KMS-11 (cell line): ENCODE results near the gene CDH2.

Source experiments
- H2AFZ ChIP-seq: fragments of 200-600 bp; sonication (generic); 2 replicates; pipeline ENCODE4 v1.6.1; 2016; ENCODE audit warnings: antibody characterized with exemption, mixed run types, low read depth
- H3K27ac ChIP-seq: fragments of 200-600 bp; sonication (generic); 2 replicates; pipeline ENCODE4 v1.6.1; 2016; ENCODE audit warnings: mild to moderate bottlenecking, mixed run types
- H3K27me3 ChIP-seq: fragments of 200-600 bp; sonication (generic); 2 replicates; pipeline ENCODE4 v1.6.1; 2017; ENCODE audit warnings: mild to moderate bottlenecking, low read depth, mixed run types, moderate library complexity; ENCODE audit not compliant: insufficient read depth
- H3K36me3 ChIP-seq: fragments of 200-600 bp; sonication (generic); 2 replicates; pipeline ENCODE4 v1.6.1; 2017; ENCODE audit warnings: mild to moderate bottlenecking, mixed run types; ENCODE audit not compliant: insufficient read depth
- H3K4me1 ChIP-seq: fragments of 200-600 bp; sonication (generic); 2 replicates; pipeline ENCODE4 v1.6.1; 2016; ENCODE audit warnings: mild to moderate bottlenecking, low read depth, mixed run types; ENCODE audit not compliant: poor library complexity, severe bottlenecking
- H3K4me2 ChIP-seq: fragments of 200-600 bp; sonication (generic); 2 replicates; pipeline ENCODE4 v1.7.0; 2016; ENCODE audit warnings: mild to moderate bottlenecking, mixed run types
- H3K4me3 ChIP-seq: fragments of 200-600 bp; sonication (generic); IDR thresholded peaks from 2 replicates; pipeline ENCODE4 v1.6.1; 2017; ENCODE audit warnings: low read depth, low read length, mixed read lengths; ENCODE audit not compliant: insufficient read depth
- H3K79me2 ChIP-seq: fragments of 200-600 bp; sonication (generic); 2 replicates; pipeline ENCODE4 v1.6.1; 2016; ENCODE audit warnings: low read depth, mixed run types; ENCODE audit not compliant: insufficient read depth
- H3K9ac ChIP-seq: fragments of 200-600 bp; sonication (generic); 2 replicates; pipeline ENCODE4 v1.6.1; 2016; ENCODE audit warnings: mild to moderate bottlenecking, mixed run types
- H4K20me1 ChIP-seq: fragments of 200-600 bp; sonication (generic); 2 replicates; pipeline ENCODE4 v1.6.1; 2016; ENCODE audit warnings: mild to moderate bottlenecking, mixed run types; ENCODE audit not compliant: insufficient read depth
- CTCF ChIP-seq: fragments of 200-600 bp; sonication (generic); conservative IDR thresholded peaks from 2 replicates; pipeline ENCODE4 v1.6.1; 2017; ENCODE audit warnings: low read depth, mild to moderate bottlenecking, antibody characterized with exemption, low read length, moderate library complexity, mixed read lengths

Gene CDH2

DNA sequence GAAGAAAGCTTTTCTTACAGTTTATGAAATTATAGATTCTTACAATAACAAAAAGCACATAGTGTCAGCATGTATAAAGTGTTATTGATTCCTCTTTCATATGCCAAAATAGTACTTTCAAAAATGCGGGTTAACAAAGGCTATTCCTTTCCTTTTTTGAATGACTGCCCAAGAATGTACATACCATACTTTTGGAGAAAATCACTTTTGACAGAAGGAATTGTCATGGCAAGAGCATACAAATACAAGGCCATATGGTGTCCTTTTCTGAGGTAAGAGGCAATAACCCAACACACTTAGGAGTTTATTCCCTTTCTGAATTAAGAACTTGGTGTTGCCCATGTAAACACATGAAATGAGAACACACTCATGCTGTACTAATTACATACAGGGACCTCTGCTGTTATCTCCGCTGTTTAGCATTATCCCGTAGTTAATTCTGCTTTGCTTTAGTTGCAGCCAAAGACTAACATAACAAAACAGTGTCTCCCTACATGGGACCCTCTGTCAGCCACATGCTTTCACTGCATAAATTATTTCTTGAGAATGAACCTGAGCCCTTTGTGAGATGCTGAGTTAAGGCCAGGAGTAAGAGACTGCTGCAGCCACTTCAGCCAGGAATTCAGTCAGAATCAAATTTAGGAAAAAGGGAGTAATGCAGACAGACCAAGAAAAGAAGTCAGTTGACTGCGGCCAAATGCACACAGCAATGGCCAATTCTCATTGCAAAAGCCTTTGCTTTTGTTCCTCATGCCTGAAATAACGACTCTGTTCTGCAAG, 67.0 kb downstream of the CDH2 start:
- Histone ChIP-seq H3K9ac (no peak overlapping the region), H3K4me1 (no peaks in the 10 kb centered on the region), H3K27me3 (no peaks in the 10 kb centered on the region), H3K4me2 (no peak overlapping the region), H3K79me2 (no peaks in the 10 kb centered on the region), H3K4me3 (no peak overlapping the region), H2AFZ (no peak overlapping the region), H3K27ac (no peak overlapping the region), H3K36me3 (no peaks in the 10 kb centered on the region), H4K20me1 (no peaks in the 10 kb centered on the region)
- TF ChIP-seq CTCF, result no peak

DNA sequence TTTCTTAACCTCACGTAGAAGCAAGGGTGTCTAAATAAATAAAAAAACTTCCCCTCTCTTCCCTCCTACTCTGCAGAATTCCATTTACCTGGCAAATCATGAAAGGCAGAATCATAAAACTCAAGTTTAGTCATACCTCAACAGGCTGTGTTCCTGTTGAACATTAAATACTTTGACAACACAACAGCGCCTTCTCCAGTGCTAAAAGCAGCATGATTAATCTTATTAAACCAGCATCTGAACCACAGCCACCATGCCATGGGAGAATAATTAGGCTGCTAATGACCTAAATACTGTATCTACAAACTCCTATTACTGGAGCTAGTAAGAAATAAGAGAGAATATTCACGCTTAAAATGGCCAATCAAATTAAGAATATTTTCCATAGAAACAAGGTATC, 68.1 kb downstream of the CDH2 start:
- Histone ChIP-seq H3K36me3 (no peaks in the 10 kb centered on the region), H2AFZ (no peak overlapping the region), H3K9ac (no peak overlapping the region), H3K27me3 (no peaks in the 10 kb centered on the region), H3K4me1 (no peaks in the 10 kb centered on the region), H3K27ac (no peak overlapping the region), H3K4me3 (no peak overlapping the region), H4K20me1 (no peaks in the 10 kb centered on the region), H3K79me2 (no peaks in the 10 kb centered on the region), H3K4me2 (no peak overlapping the region)
- no peak for TF ChIP-seq CTCF

- Histone ChIP-seq H2AFZ (no peak overlapping the region), H3K27ac (no peak overlapping the region)
Measured at GRCh38 chr18:28108254-28108653, 68.7 kb downstream of the CDH2 start.

GRCh38 chr18:28099237-28099636, 77.7 kb downstream of the CDH2 start:
- Histone ChIP-seq H3K79me2 (no peaks in the 10 kb centered on the region), H3K9ac (no peak overlapping the region), H3K4me2 (no peak overlapping the region), H4K20me1 (no peaks in the 10 kb centered on the region), H3K4me3 (no peak overlapping the region), H3K27ac (no peak overlapping the region), H3K27me3 (no peaks in the 10 kb centered on the region), H3K4me1 (peaks cover 6% of the 10 kb centered on the region), H3K36me3 (no peaks in the 10 kb centered on the region), H2AFZ (no peak overlapping the region)
- no peak for TF ChIP-seq CTCF

More at GRCh38 chr18:28108254-28108653, 68.7 kb downstream of the CDH2 start:
- Histone ChIP-seq H3K4me1 (no peaks in the 10 kb centered on the region), H3K27me3 (no peaks in the 10 kb centered on the region), H3K4me3 (no peak overlapping the region), H4K20me1 (no peaks in the 10 kb centered on the region), H3K4me2 (no peak overlapping the region), H3K79me2 (no peaks in the 10 kb centered on the region), H3K36me3 (no peaks in the 10 kb centered on the region), H3K9ac (no peak overlapping the region)
- no peak for TF ChIP-seq CTCF
